GM23248 (cell line): ENCODE data around the gene IFT25.

ENCODE experiments used
- EZH2 ChIP-seq: fragments of 200-600 bp; sonication (generic); IDR thresholded peaks from 2 replicates; pipeline ENCODE4 v1.6.1; 2018; ENCODE audit warnings: antibody characterized with exemption, mild to moderate bottlenecking; ENCODE audit not compliant: insufficient read depth, poor library complexity, severe bottlenecking
- EZH2phosphoT487 ChIP-seq: fragments of 200-600 bp; sonication (generic); IDR thresholded peaks from 2 replicates; pipeline ENCODE4 v1.6.1; 2018; ENCODE audit warnings: antibody characterized with exemption, moderate library complexity, mild to moderate bottlenecking, low read depth; ENCODE audit not compliant: insufficient read depth

GRCh38 chr1:53992085-53992874 lies 46.8 kb upstream of the IFT25 start:
- TF ChIP-seq EZH2phosphoT487 = no peak
- no peak for TF ChIP-seq EZH2
